OCI-LY3 (cell line): ENCODE data around the gene EFL1.
"Not testable (repeated sequence)": the region's sequence is repeated elsewhere in the genome, so short reads cannot be mapped to it uniquely, and the experiment has no call there.

Source experiments
- EZH2phosphoT487 ChIP-seq: fragments of 200-600 bp; shearing (Covaris generic); IDR thresholded peaks from 2 replicates; pipeline ENCODE4 v1.6.1; 2018; ENCODE audit warnings: antibody characterized with exemption, mixed run types, low read depth
- TF ChIP-seq, protein P1 (sequence below): fragments of 200-600, 300-600 bp; sonication (generic); IDR thresholded peaks from 2 replicates; pipeline ENCODE4 v1.5.1; 2014; ENCODE audit warnings: antibody characterized with exemption, low read length, low read depth

- TF ChIP-seq, protein P1, sequence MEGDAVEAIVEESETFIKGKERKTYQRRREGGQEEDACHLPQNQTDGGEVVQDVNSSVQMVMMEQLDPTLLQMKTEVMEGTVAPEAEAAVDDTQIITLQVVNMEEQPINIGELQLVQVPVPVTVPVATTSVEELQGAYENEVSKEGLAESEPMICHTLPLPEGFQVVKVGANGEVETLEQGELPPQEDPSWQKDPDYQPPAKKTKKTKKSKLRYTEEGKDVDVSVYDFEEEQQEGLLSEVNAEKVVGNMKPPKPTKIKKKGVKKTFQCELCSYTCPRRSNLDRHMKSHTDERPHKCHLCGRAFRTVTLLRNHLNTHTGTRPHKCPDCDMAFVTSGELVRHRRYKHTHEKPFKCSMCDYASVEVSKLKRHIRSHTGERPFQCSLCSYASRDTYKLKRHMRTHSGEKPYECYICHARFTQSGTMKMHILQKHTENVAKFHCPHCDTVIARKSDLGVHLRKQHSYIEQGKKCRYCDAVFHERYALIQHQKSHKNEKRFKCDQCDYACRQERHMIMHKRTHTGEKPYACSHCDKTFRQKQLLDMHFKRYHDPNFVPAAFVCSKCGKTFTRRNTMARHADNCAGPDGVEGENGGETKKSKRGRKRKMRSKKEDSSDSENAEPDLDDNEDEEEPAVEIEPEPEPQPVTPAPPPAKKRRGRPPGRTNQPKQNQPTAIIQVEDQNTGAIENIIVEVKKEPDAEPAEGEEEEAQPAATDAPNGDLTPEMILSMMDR, result not testable (repeated sequence)
- not testable (repeated sequence) for TF ChIP-seq EZH2phosphoT487
Observed at GRCh38 chr15:82311321-82311720, 48.8 kb upstream of the EFL1 start.
